ENCODE results near the gene ADGRL3.
A peak's percentile ranks its signal among the peaks of the same experiment; 100 is the strongest.

ADGRL3 gene

DNA sequence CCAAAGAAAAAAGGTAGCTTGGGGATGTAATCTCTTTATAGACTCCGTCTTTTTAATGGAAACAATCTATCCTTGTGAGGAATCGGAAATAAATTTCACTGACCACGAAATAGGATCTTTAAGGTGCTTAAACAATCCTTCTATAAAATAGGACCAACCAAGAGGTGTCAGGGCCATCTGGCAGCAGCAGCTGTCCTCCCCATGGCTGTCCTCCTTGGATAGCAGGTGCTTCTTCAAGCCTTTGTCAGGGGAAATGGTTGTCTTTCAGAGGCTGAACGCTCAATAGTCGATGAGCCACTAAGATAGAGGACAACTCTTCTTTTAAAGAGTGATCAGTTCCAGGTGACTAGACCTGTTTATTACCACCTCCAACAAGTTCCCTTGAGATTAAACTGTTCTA is 231.0 kb downstream of the ADGRL3 start:
- no peak for DNase-seq

DNA sequence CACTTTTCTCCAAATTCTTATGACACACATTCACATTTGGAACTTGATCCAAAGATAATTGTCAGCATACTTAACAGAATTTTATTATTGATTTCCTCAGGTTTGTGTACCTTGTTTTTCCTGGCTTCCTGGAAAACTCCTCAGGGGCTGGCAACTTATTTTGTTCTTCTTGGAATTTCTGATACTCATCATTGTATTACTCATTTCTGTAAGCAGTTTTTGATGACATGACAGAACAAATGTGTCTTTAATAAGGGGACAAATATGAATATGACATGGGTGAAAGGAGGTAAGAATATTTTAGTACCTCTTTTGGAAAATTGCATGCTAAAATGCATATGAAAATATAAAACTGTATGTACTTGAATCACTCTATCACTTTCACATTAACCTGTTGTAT is 237.8 kb downstream of the ADGRL3 start:
- DNase-seq = no peak

DNA sequence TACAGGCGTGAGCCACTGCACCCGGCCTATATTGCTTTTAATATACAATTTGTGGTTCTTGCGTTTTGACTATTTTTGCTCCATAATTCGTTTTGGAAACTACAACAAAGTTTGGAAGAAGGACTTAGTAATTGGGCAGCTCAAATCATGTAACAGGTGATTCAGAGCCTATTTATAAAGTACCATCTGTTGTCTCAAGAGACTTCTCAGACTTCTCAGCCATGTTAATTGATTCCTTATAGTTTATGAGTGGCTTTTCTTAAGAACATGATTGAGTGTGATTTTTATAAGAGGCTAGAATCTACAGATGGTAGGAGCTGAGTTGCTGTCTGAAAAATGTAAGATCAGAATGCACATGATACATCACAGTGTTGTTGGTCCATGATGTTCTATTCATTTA is 240.2 kb downstream of the ADGRL3 start:
- DNase-seq = no peak

DNA sequence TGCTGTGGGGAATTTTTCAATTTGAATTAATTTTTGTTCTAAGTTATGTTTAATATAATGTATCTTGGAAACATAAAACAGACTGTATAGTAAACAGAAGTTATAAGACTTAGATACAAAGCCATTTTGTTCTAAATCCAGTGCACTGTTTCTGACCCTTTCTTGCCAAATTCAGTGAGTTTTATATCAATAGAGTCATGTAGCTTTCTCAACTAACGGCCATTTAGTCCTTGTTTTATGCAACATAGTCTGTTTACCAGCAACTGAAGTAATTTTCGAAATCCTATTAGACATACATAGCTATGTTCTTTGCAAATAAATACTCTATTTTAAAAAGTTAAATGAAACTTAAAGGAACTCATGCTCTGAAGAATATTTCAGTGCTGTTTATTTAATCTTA is 242.8 kb downstream of the ADGRL3 start:
- DNase-seq = no peak

DNA sequence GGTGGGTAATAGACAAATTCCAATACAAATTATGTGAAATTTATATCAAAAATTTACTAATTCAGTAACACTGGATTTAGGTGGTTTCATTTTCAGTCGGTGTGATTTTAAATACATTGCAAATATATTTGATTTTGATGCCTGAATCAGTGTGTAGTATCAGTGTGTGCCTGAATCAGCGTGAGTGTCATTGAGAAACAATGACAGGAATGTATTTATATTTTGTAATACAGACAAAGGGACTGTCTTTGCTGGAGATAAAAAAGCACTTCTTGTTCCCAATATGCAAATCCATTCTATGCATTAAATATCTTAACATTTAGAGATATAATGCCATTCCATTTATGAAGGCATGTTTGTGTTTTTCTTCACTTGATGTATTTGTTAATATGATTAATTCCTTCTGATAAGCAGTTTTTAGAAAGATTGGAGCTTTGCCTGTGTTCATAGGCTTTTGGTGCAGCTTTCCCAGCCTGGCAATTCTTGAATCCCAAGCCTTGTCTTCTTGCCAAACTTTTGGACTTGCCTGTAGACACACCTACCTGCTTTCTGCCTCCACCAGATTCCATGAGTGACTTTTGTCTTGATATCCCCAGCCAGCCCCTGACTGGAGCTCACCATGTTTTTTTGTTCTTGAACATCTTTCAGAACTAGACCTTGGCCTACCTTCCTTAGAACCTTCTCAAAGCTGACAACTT is 243.8 kb downstream of the ADGRL3 start:
- DNase-seq = no peak

DNA sequence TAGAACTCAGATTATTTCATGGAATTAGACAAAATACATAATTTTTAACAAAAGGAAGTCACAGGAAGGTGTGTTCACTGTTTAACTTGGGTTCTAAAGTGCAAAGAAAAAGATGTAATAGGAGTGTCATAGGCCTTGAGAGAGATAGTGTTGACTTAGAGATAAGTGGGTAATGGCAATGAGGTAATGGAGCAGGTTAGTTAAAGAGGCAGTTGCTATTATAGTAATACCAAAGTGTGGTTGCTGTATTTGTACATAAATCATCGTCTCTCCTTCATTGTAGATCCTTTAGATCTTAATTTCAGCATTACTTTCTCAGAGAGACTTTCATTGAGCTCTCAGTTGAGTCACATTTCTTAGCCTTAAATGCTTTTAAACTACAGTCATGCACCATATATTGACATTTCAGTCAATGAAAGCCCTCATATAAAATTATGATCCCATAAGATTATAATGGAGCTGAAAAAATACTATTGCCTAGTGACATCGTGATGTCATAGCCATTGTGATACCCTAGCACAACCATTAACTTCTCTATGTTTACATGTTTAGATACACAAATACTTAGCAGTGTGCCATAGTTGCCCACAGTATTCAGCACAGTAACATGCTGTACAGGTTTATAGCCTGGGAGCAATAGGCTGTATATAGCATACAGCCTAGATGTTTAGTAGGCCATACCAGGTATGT is 245.4 kb downstream of the ADGRL3 start:
- peak; percentile 34 for DNase-seq

DNA sequence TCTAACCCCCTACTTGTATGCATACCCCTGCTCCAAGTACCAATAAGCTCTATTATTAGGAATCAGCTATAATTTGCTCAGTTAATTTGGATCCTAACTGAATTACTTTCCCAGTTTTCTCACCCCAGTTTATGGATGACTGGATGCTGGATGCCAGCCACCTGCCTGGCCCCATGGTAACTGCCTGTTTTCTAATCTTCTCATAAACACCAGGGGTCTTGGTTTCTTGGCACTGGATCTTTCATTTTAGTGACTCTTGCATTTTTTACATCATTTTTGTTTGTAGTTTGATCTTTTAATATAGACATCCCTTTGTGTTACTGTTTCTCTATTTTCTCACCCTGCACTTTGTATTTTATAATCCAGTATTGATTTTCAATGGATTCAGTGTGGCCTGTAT is 246.8 kb downstream of the ADGRL3 start:
- no peak for DNase-seq

DNA sequence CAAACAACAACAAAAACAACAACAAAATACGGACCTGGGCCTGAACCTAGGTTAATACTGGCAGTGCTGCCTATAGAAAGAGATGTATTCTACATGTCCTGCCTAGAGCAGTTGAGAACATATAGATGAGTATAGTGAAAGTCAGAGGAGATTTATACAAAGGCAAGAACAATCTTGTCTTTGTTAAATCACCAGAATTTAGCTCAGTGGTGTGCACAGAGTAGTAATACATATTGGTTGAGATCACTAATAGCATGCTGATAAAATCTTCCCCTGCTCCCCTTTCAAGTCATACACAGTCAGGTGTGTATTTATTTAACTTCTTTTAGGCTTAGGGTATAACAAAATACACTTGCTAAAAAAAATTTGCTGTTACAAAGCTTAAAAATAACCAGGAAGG is 247.8 kb downstream of the ADGRL3 start:
- no peak for DNase-seq

DNA sequence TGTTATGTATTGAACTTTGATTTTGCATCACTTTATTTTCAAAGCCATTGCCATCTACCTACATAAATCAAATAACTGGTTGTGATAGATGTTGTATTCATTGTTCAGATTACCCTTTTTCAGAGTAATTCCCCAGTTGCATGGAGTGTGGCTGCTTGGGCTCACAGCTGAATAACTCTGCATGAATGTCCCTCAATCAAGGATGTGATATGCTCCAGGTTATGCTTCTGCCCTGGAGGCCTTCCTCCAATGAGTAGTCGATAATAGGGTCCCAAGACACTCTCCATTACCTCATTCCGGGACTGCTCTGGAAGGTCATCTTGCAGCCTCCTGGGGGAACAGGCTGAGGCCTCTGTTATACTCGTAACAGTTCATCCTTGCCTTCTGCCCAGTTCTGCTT is 251.8 kb downstream of the ADGRL3 start:
- DNase-seq = no peak

DNA sequence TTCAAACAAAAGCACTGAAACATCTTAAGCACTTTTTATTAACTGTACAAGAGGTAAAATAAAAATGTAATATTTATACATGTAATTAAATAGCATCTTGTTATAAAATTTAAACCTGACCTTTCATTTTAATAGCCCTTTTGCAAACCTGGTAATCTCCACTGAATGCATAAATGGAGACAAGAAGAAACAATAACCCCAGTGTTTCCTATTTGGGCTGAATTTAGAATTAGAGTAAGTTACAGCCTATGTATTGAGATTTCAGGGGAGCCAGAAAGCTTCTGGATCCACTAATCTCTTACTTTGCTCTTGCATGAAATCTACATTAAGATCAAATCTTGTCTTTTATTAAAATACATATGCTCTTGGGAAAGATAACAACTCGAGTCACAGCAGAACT is 261.8 kb downstream of the ADGRL3 start:
- DNase-seq = no peak

DNA sequence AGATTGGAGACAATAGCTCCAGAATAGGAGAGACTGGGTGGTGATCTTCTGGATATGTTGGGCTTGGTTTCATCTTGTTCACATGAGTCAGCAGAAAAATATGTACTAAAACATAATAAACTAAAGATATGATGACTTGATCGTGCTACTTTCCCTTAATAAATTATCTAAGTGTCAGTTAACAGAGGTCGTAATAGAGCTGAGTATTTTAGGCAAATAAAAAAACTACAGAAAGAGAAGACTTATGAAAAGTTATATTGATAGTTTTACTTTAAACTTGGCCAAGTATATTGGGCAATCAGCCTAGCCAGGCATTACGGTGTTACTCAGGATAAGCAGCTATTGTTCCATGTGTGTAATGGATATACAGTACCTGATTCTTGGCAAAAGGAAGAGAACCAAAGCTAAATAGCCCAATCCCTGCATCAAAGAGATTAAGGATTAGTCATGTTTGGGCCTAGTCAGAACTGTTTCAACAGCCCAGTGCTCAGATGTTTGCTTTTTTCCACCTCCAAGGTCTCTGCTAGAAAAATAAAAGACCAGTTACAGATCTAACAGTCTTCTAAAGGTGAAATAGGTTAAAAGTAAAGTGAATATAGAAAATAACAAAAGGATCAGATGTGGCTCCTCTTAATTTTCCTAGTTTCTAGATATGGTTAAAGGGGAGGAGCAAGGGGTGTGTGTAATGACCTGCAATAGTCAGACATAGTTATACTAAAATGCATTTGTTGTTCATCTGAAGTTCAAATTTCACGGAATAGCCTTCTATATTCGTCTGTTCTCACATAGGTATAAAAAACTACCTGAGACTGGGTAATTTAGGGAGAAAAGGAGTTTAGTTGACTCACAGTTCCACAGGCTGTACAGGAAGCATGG is 262.6 kb downstream of the ADGRL3 start:
- no peak for DNase-seq

DNA sequence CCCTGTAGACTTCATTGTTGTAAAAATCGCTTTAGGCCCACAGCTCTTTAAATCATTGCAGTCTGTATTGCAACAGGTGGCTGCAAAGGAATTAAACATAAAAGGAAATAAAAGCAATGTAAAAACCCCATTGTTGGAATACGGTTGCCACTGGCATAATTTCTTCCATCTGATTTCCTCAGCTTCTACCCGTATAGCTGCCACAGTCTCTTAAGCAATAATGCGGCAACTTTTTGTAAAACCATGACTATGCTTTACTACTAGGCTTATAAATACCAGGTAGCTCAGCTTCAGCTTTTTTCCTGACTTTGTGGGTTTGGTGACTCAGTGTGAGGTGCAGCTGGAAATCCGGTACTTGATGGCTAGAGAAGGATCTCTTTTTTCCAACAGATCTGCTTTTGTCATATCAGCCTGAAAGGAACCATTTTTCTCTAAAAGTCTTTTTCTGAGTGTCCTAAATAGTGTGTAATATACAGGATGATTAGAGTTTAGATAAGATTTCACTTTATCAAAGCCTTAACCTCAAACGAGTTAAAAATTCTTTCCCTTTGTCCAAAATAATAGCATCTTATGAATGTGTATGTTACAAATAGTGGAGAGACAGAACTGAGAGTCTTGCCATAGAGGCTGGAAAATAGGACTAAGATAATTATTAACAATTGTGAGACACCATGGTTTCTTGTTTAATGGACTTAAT is 268.0 kb downstream of the ADGRL3 start:
- no peak for DNase-seq

DNA sequence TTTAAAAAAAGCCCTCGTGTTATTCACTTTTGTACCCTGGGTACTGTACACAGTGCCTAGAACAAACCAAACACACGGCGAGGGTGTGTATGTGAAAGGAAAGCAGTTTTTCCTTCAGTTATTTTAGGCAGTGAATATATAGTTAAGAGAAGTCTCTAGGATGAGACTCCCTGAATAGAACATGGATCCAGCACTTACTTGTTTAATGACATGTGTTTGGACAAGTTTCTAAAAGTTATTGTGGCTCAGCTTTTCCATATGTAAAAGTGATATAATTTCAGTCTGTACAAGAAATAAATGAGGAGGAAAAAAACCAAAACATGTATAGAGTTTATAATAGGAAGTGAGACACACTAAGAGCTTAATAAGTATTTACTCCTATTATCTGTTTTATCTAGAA is 273.2 kb downstream of the ADGRL3 start:
- DNase-seq = no peak

DNA sequence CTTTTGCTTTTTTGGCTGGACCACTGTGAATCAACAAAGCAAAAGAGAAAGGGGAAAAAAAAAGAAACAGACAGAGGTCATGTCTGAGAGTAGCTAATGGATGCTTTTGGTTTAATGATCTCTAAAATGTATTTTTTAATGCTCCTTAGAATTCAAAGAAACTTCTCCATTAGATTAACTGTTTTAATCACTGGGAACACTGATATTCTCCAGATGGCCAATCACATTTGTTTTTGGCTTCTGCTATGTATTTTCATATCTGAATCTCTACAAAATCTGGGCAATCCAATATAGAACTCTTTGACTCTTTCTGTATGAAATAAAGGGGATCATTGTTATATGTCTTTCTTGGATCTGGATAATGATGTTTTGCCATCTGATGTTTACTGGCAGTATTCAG is 278.2 kb downstream of the ADGRL3 start:
- no peak for DNase-seq

DNA sequence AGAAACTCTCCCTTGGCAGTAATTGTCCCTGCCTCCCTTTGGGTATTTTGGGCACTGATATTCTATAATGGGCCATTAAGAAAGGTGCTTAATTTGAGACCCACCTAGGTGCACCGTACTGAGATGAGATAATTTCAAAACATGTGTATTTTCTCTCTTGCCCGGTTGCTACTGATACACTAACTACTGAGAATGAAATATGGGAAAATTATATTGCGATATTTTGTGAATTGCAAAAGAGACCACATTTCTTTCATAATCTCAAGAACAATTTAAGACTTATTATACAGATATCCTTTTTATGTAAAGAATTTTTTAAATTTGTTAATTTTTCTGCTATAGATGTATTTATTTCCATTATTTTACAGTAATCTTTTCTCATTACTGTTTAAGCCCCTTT is 284.9 kb downstream of the ADGRL3 start:
- DNase-seq = no peak

DNA sequence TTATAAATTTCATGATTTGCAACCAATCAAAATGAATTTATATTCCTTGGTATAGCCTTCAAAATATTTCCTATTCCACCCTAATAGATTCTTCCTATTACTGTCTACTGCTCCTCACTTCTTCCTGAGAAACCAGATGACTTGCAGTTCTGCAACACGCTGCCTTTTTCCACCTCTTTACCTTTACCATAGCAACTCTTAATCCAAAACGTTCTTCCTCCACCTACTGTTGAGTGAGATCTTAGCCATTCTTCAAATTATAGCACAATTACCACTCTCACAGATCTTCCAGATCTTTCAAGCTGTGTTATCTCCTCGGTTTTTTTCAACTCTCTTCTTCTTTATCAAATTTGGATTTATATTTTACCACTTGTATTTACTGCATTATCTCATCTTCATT is 289.8 kb downstream of the ADGRL3 start:
- no peak for DNase-seq

DNA sequence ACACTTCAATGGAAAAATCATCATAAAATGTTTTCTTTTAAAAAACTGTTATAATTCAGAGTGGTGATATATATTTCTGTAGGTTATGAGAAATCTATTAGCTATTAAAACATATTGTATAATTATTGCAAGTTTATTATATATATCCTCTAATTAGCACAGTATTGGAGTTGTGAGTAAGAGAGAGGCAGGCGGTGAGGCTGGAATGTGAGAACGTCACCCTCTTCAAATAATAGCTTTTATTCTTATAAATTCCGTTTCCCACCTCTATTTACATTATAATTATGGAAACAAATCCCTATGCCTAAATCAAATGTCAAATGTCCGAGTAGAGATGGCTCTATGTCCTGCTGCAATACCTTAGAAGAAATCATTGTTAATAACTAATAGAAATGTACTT is 292.9 kb downstream of the ADGRL3 start:
- no peak for DNase-seq

DNA sequence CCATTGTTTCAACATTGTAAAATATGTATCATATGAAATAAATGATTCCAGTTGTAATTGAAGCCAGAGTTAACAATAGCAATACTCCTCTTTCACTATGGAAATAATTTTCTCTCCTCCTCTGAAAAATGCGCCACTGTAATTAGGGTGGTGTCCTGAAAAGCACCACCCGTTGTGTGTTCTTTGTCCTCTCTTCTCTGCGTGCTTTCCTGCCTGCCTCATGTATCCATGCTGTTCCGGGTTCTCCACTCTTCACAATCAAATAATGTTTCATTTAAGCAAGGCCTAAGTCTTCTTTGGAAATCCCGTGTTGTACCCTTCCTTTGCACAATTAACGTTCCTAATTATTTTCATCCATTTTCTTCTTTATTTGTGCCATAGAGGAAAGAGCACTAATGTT is 293.3 kb downstream of the ADGRL3 start:
- DNase-seq = no peak

DNA sequence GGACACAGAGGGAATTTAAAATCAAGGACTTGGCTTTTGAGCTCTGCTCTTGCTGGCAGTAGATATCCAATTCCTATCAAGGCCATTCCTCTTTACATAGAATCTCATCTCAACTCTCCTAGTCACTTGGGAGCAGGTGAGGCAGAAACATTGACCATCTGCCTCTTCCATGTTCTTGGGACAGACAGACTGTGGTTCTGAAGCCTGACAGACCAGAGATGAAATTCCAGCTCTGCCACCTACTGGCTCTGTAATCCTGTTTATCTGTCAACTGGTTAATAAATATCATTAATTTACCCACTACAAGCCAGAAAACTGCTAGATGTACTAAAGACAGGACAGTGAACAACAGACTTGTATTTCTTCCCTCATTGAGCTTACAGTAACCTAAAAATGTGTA is 300.8 kb downstream of the ADGRL3 start:
- DNase-seq = no peak

DNA sequence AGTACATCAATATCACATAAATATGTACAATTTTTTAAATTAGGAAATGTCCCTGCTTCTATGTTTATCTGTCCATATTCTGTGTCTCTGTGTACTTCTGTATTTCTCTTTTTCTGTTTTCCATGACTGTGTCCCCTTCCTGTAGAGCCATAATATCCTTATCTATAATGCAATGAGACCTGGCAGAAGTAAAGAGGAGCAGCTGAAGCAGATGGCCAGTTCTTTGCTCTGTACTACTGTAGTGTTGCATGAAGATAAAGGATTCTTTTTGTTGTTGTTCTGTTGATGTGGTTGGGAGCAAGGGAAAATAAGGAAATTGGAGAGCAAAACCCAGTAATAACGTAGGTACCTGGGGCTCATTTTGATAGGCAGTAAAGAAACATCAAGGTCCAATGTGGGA is 301.7 kb downstream of the ADGRL3 start:
- DNase-seq = no peak

DNA sequence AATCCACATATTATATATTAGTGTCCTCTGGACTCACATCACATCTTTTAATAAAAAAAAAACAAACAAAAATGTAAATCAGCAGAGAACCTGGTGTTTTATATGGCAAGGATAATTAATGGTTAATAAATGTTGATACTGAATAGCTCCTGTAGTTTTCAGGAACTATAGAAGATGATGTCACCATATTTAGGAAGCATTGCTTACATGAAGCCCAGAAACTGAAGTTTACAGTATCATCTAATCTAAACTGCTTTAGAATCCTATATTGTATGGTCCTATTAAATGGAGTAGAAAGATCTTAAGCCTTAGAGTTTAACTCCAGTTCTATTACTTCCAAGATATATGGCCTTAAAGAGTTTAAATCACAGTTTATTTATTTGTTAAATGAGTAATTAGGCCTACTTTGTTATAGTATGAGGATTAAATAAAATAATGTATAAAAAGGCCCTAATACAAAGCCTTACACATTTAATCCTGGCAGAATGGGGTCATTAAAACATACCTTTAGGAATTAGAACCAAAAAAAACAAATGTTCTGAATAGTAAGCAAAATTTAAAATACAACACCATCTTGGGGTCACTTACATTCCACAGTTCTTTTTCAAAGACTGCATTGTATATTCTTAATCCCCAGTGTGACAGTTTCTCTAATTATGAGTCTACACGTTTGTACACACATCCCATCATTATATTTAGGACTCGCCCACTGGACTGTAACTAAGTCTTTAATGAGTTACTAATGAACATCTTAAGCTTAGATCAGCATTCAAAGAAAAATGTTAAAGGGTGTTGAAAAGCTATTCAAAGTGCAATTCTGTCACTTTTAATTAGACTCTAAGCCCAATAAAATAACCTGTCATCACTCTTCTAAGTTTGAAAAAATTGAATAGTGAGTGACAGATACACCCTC is 305.9 kb downstream of the ADGRL3 start:
- DNase-seq = no peak

DNA sequence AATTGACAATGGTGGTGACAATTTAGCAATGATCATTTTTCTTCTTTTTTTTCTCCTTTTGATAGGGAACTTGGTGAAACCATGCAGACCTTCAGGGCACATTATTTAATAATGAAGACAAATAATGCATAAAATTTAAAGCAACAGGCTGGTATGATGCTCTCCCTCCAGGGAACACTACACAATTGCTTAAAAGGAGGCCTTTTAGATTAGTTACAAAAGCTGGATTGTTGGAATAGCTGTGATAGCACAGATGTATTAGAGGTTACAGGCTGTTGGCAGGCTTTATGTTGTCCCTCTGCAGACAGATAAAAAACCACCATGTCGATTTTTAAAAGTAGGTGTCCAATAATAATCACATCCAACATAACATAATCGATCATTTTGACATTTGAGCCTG is 307.0 kb downstream of the ADGRL3 start:
- no peak for DNase-seq
